Amygdala (tissue), 56 donors: ENCODE data around the gene XG.

ENCODE experiments used
- DNase-seq, 56 donors: peaks; one replicate each; lab custom pipeline; 2025; lab: John Stamatoyannopoulos, UW

XG gene

DNA sequence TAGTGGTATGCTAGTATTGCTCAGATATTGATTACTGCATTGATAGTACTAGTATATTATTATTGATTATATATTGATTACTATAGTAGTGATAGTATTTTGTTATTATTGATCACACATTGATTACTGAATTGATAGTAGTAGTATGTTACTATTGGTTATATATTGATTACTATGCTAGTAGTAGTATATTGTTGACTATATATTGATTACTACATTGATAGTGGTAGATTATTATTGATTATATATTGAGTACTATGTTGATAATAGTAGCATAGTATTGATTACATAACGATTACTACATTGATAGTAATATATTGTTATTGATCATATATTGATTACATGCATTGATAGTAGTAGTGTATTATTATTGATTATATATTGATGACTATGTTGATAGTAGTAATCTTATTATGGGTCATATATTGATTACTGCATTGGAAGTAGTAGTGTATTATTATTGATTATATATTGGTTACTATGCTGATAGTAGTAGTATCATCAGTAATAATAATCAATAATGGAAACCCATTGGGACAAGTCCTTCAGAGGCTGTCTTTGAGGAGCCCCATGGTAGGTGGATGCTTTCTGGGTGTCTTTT is 107.5 kb downstream of the XG start:
- no peak for DNase-seq

DNA sequence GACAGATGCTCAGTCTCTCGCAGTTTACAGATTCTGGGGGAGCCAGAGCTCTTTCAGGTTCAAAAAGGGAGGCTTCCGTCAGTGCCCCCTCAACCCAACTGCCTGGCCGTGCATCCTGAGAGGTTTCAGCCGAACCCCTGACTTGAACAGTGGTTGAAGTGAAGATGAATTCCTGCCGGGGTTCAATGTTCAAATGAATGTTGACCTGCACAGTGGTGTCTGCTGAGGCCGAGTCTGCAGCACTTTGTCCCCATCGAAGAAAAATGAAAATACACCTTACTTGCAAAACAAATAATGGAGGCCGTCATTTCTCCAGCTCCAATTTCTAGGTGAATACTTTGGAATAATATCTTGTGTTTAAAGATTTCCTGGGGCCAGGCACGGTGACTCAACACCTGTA is 110.6 kb downstream of the XG start:
- no peak for DNase-seq

DNA sequence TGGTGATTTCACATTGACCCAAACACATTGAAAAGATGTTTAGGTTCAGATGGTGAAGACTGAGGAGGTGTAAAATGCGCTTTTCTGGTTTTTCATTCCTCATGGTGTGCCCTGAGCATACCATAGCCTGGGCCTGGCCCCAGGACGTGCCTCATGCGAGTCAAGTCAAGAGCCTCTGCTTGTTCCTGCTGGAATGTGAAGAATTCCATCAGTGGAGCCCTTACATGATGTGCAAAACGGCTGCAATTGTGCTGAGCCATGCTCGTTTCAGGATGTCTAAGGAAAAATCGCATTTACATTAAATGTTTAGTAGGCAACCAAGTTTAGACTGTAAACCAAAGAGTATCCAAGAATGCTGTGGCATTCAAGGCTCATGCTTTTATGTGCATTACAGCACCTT is 111.8 kb downstream of the XG start:
- no peak for DNase-seq
